HCT116 (cell line): ENCODE measurements around the gene TMEM121B.

ENCODE experiments used
- CBX3 ChIP-seq: IDR thresholded peaks from 2 replicates; pipeline ENCODE4 v1.6.1; 2012; ENCODE audit warnings: low read depth
- CEBPB ChIP-seq: IDR thresholded peaks from 2 replicates; pipeline ENCODE4 v1.6.1; 2012; ENCODE audit warnings: low read depth
- CTCF ChIP-seq, 3 experiments: fragments of 200-600 bp in 1 of 3; sonication (generic) in 1 of 3; IDR thresholded peaks in 2 of 3; conservative IDR thresholded peaks in 1 of 3; 2 replicates each; pipeline ENCODE4 v1.5.1; 2012 to 2017; ENCODE audit warnings: low read depth in 2 of 3, low read length in 2 of 3, antibody characterized with exemption in 1 of 3, borderline replicate concordance in 1 of 3, control low read depth in 1 of 3, mild to moderate bottlenecking in 1 of 3, mixed read lengths in 1 of 3, mixed run types in 1 of 3, moderate library complexity in 1 of 3; ENCODE audit not compliant: insufficient read depth in 1 of 3
- EGR1 ChIP-seq: IDR thresholded peaks from 2 replicates; pipeline ENCODE4 v1.6.1; 2012; ENCODE audit warnings: low read depth
- JUND ChIP-seq: IDR thresholded peaks from 2 replicates; pipeline ENCODE4 v1.6.1; 2012
- MAX ChIP-seq: IDR thresholded peaks from 2 replicates; pipeline ENCODE4 v1.6.1; 2012
- POLR2A ChIP-seq: IDR thresholded peaks from 2 replicates; pipeline ENCODE4 v1.7.0; 2011; ENCODE audit warnings: borderline replicate concordance; ENCODE audit not compliant: insufficient read depth, insufficient read length; ENCODE audit errors: extremely low read depth
- POLR2AphosphoS5 ChIP-seq: IDR thresholded peaks from 2 replicates; pipeline ENCODE4 v1.6.1; 2011; ENCODE audit warnings: mild to moderate bottlenecking, low read depth, low read length, moderate library complexity
- SRF ChIP-seq: IDR thresholded peaks from 2 replicates; pipeline ENCODE4 v1.6.1; 2012; ENCODE audit warnings: low read depth
- YY1 ChIP-seq: IDR thresholded peaks from 2 replicates; pipeline ENCODE4 v1.6.1; 2011; ENCODE audit warnings: low read length, low read depth, moderate library complexity, mild to moderate bottlenecking; ENCODE audit not compliant: insufficient replicate concordance; ENCODE audit errors: extremely low read depth
- ZBTB33 ChIP-seq: IDR thresholded peaks from 2 replicates; pipeline ENCODE4 v1.6.1; 2011; ENCODE audit warnings: mild to moderate bottlenecking, low read length, moderate library complexity; ENCODE audit not compliant: insufficient replicate concordance; ENCODE audit errors: extremely low read depth
- ZFX ChIP-seq: fragments of 450-650 bp; IDR thresholded peaks from 2 replicates; pipeline ENCODE4 v1.6.1; 2017

- no peak for TF ChIP-seq POLR2A
- TF ChIP-seq CEBPB: no peak
- TF ChIP-seq SRF: no peak
- no peak for TF ChIP-seq CTCF (IDR thresholded peaks at IDR 0.05 in 2 of 3, conservative IDR thresholded peaks at IDR 0.05 in 1 of 3; ENCODE audit: borderline replicate concordance in 1 of 3, insufficient read depth in 1 of 3, low read depth in 2 of 3, low read length in 2 of 3)
- TF ChIP-seq POLR2AphosphoS5: no peak
- TF ChIP-seq ZBTB33: no peak
- TF ChIP-seq EGR1: no peak
- TF ChIP-seq ZFX: no peak
- no peak for TF ChIP-seq YY1
- no peak for TF ChIP-seq CBX3
- no peak for TF ChIP-seq MAX
- no peak for TF ChIP-seq JUND
Observed at GRCh38 chr22:17152340-17152739, 31.2 kb upstream of the TMEM121B start.
